H9 (cell line): ENCODE measurements around the gene SAMMSON. TPM values are rescaled to one million over a fixed set of nuclear protein-coding genes. Genes with fewer than 3 reads are reported as not detected.

Source experiments
- DNase-seq: peaks from one replicate; pipeline ENCODE4 v3.0.0-alpha.2; 2017
- H2AFZ ChIP-seq: one replicate; pipeline ENCODE4 v1.6.1; 2013; ENCODE audit warnings: mild to moderate bottlenecking, low read length, control low read depth, moderate library complexity
- H2AK5ac ChIP-seq: 2 replicates; pipeline ENCODE4 v1.6.1; 2013; ENCODE audit warnings: low read length, control low read depth, mixed read lengths; ENCODE audit not compliant: insufficient read length
- H2BK120ac ChIP-seq: one replicate; pipeline ENCODE4 v1.6.1; 2013; ENCODE audit warnings: low read depth, mild to moderate bottlenecking, low read length, control low read depth, inconsistent platforms; ENCODE audit not compliant: poor library complexity, severe bottlenecking
- H2BK12ac ChIP-seq: 2 replicates; pipeline ENCODE4 v1.6.1; 2013; ENCODE audit warnings: low read length, control low read depth, mixed read lengths, low read depth; ENCODE audit not compliant: insufficient read length
- H2BK15ac ChIP-seq: 2 replicates; pipeline ENCODE4 v1.6.1; 2013; ENCODE audit warnings: low read depth, low read length, control low read depth
- H2BK20ac ChIP-seq: one replicate; pipeline ENCODE4 v1.6.1; 2013; ENCODE audit warnings: low read depth, mild to moderate bottlenecking, low read length, control low read depth, inconsistent platforms; ENCODE audit not compliant: poor library complexity, severe bottlenecking
- H2BK5ac ChIP-seq: 2 replicates; pipeline ENCODE4 v1.6.1; 2013; ENCODE audit warnings: low read length, control low read depth, mixed read lengths; ENCODE audit not compliant: insufficient read length
- H3K14ac ChIP-seq: 2 replicates; pipeline ENCODE4 v1.6.1; 2013; ENCODE audit warnings: low read length, control low read depth; ENCODE audit not compliant: insufficient read depth
- H3K18ac ChIP-seq: 2 replicates; pipeline ENCODE4 v1.6.1; 2013; ENCODE audit warnings: low read depth, mild to moderate bottlenecking, mixed read lengths, low read length, control low read depth; ENCODE audit not compliant: insufficient read length
- H3K23ac ChIP-seq: 2 replicates; pipeline ENCODE4 v1.6.1; 2013; ENCODE audit warnings: low read length, control low read depth, mixed read lengths, low read depth; ENCODE audit not compliant: insufficient read length
- H3K23me2 ChIP-seq: 2 replicates; pipeline ENCODE4 v1.6.1; 2013; ENCODE audit warnings: low read depth, mild to moderate bottlenecking, mixed read lengths, low read length, control low read depth; ENCODE audit not compliant: insufficient read length, poor library complexity, severe bottlenecking
- H3K27ac ChIP-seq: 2 replicates; pipeline ENCODE4 v1.5.1; 2013; ENCODE audit warnings: low read length, control low read depth, mixed read lengths, low read depth; ENCODE audit not compliant: insufficient read length
- H3K27me3 ChIP-seq: 2 replicates; pipeline ENCODE4 v1.6.1; 2013; ENCODE audit warnings: low read length, control low read depth, inconsistent platforms; ENCODE audit not compliant: insufficient read depth
- H3K4ac ChIP-seq: 2 replicates; pipeline ENCODE4 v1.6.1; 2013; ENCODE audit warnings: low read depth, mild to moderate bottlenecking, control low read depth, inconsistent platforms, low read length, moderate library complexity
- H3K4me1 ChIP-seq: 2 replicates; pipeline ENCODE4 v1.6.1; 2013; ENCODE audit warnings: low read length, control low read depth, inconsistent platforms; ENCODE audit not compliant: insufficient read depth
- H3K4me2 ChIP-seq: 2 replicates; pipeline ENCODE4 v1.6.1; 2013; ENCODE audit warnings: low read length, control low read depth, mixed read lengths; ENCODE audit not compliant: insufficient read length, insufficient read depth
- H3K56ac ChIP-seq: 2 replicates; pipeline ENCODE4 v1.6.1; 2013; ENCODE audit warnings: low read depth, mild to moderate bottlenecking, mixed read lengths, low read length, control low read depth; ENCODE audit not compliant: insufficient read length
- H3K79me1 ChIP-seq: 2 replicates; pipeline ENCODE4 v1.6.1; 2013; ENCODE audit warnings: low read depth, mild to moderate bottlenecking, moderate library complexity, low read length, control low read depth, inconsistent platforms; ENCODE audit not compliant: insufficient read depth, poor library complexity, severe bottlenecking
- H3K79me2 ChIP-seq: 2 replicates; pipeline ENCODE4 v1.6.1; 2013; ENCODE audit warnings: low read length, control low read depth, inconsistent platforms; ENCODE audit not compliant: insufficient read depth
- H3K9ac ChIP-seq: 2 replicates; pipeline ENCODE4 v1.6.1; 2013; ENCODE audit warnings: low read length, control low read depth, mixed read lengths; ENCODE audit not compliant: insufficient read length; ENCODE audit errors: extremely low read depth
- H3K9me3 ChIP-seq: one replicate; pipeline ENCODE4 v1.6.1; 2013; ENCODE audit warnings: low read depth, low read length, inconsistent platforms; ENCODE audit not compliant: control insufficient read depth
- H3T11ph ChIP-seq: one replicate; pipeline ENCODE4 v1.6.1; 2013; ENCODE audit warnings: mild to moderate bottlenecking, low read length, control low read depth, inconsistent platforms
- H4K20me1 ChIP-seq: one replicate; pipeline ENCODE4 v1.6.1; 2013; ENCODE audit not compliant: control insufficient read depth, insufficient read length, insufficient read depth
- H4K5ac ChIP-seq: 2 replicates; pipeline ENCODE4 v1.6.1; 2013; ENCODE audit warnings: low read depth, mild to moderate bottlenecking, mixed read lengths, low read length, control low read depth; ENCODE audit not compliant: insufficient read length
- H4K8ac ChIP-seq: replicated peaks from 2 replicates; pipeline ENCODE4 v1.6.1; 2013; ENCODE audit warnings: low read length, control low read depth, mixed read lengths, low read depth; ENCODE audit not compliant: insufficient read length
- H4K91ac ChIP-seq: 2 replicates; pipeline ENCODE4 v1.6.1; 2013; ENCODE audit warnings: low read depth, mild to moderate bottlenecking, moderate library complexity, mixed read lengths, low read length, control low read depth; ENCODE audit not compliant: insufficient read length
- H3K27ac Mint-ChIP-seq, 3 experiments: 2 replicates in 2 of 3; 3 replicates in 1 of 3; pipeline ENCODE4 v1.8.0; 2020 to 2021; ENCODE audit warnings: mixed read lengths in 3 of 3, mild to moderate bottlenecking in 1 of 3, moderate library complexity in 1 of 3
- H3K27me3 Mint-ChIP-seq: 2 replicates; pipeline ENCODE4 v1.8.0; 2021; ENCODE audit warnings: low read depth, mild to moderate bottlenecking, moderate library complexity, mixed read lengths
- H3K36me3 Mint-ChIP-seq, 3 experiments: 2 replicates in 2 of 3; 3 replicates in 1 of 3; pipeline ENCODE4 v1.8.0; 2020 to 2021; ENCODE audit warnings: low read depth in 3 of 3, mixed read lengths in 3 of 3; ENCODE audit not compliant: insufficient read depth in 1 of 3
- H3K4me1 Mint-ChIP-seq, 2 experiments: 2 replicates each; pipeline ENCODE4 v1.8.0; 2020; ENCODE audit warnings: mixed read lengths in 2 of 2
- H3K4me3 Mint-ChIP-seq, 2 experiments: 2 replicates in 1 of 2; 3 replicates in 1 of 2; pipeline ENCODE4 v1.8.0; 2020 to 2021; ENCODE audit warnings: mild to moderate bottlenecking in 2 of 2, mixed read lengths in 2 of 2, moderate library complexity in 1 of 2
- H3K9me3 Mint-ChIP-seq, 2 experiments: 2 replicates in 1 of 2; 3 replicates in 1 of 2; pipeline ENCODE4 v1.8.0; 2020; ENCODE audit warnings: mild to moderate bottlenecking in 2 of 2, mixed read lengths in 2 of 2, moderate library complexity in 1 of 2
- CTCF ChIP-seq: fragments of 200-600 bp; sonication (generic); conservative IDR thresholded peaks from 3 replicates; pipeline ENCODE4 v1.8.0; 2021; ENCODE audit warnings: antibody characterized with exemption, mild to moderate bottlenecking
- WGBS: extraction: QIAGEN DNeasy Blood & Tissue Kit; methylation state at CpG from one replicate; pipeline ENCODE4 v1.1.7; 2013; ENCODE audit warnings: missing lambda C conversion rate, low lambda C conversion rate, mixed read lengths; ENCODE audit not compliant: insufficient read length; ENCODE audit errors: extremely low coverage; 5-methylcytosine and 5-hydroxymethylcytosine counted together
- total RNA-seq: library from RNA; stranded (reverse); gene quantifications from 2 replicates; pipeline ENCODE4 v1.2.1, GENCODE V29; 2021

Gene SAMMSON
- total RNA-seq, 1 experiment from 2014 or later = not detected

GRCh38 chr3:70053293-70053692, 53.8 kb downstream of the SAMMSON start:
- Histone ChIP-seq H2AK5ac (no peak overlapping the region), H2BK120ac (no peak overlapping the region), H3K14ac (no peak overlapping the region), H3K79me1 (no peaks in the 10 kb centered on the region), H4K8ac (no peak overlapping the region), H4K5ac (no peak overlapping the region), H2BK12ac (no peak overlapping the region), H3K18ac (no peak overlapping the region), H3K9ac (no peak overlapping the region), H4K91ac (no peak overlapping the region), H3K4me1 (no peaks in the 10 kb centered on the region; the same call in 1 of the 2 replicates), H3K27me3 (no peaks in the 10 kb centered on the region), H3T11ph (no peak overlapping the region), H4K20me1 (no peaks in the 10 kb centered on the region), H2BK20ac (no peak overlapping the region), H3K4me2 (no peak overlapping the region), H2BK15ac (no peak overlapping the region), H2AFZ (no peak overlapping the region), H3K23me2 (no peaks in the 10 kb centered on the region), H3K79me2 (no peaks in the 10 kb centered on the region), H3K27ac (no peak overlapping the region), H3K23ac (no peak overlapping the region), H2BK5ac (no peak overlapping the region), H3K4ac (no peak overlapping the region), H3K9me3 (no peaks in the 10 kb centered on the region), H3K56ac (no peak overlapping the region)
- Mint-ChIP-seq H3K4me1 (peaks cover 32 to 37% of the 10 kb centered on the region in 2 experiments), H3K9me3 (no peaks in the 10 kb centered on the region), H3K4me3 (no peak overlapping the region), H3K36me3 (peaks cover 0 to 2% (median 0%) of the 10 kb centered on the region in 3 experiments; a peak in 1 of 7 replicates), H3K27ac (no peak overlapping the region), H3K27me3 (no peaks in the 10 kb centered on the region)
- no peak for DNase-seq
- WGBS = no CpG with 5 or more reads among the region's 1 CpG
- no peak for TF ChIP-seq CTCF
